ENCODE measurements around the gene PRSS1.

- TF ChIP-seq CTCF (IDR thresholded peaks at IDR 0.05; ENCODE audit: low read depth, low read length) = no peak
- TF ChIP-seq EZH2phosphoT487 (IDR thresholded peaks at IDR 0.05; ENCODE audit: low read depth) = no peak
Measured at GRCh38 chr7:142797391-142798377, 48.4 kb downstream of the PRSS1 start.
